HL-60 (cell line): ENCODE measurements around the gene MGAT5.

Experiments used
- DNase-seq, 2 experiments: peaks; one replicate each; pipeline ENCODE4 v3.0.0-alpha.2; 2010 to 2020; ENCODE audit warnings: low read depth in 1 of 2, low spot score in 1 of 2
- H3K27ac ChIP-seq: fragments of 250-450 bp; sonication (Bioruptor Pico); replicated peaks from 2 replicates; pipeline ENCODE4 v1.5.1; 2020; ENCODE audit warnings: mild to moderate bottlenecking, moderate library complexity
- H3K27me3 ChIP-seq: fragments of 250-450 bp; sonication (Bioruptor Pico); 2 replicates; pipeline ENCODE4 v1.5.1; 2021; ENCODE audit warnings: mild to moderate bottlenecking, moderate library complexity; ENCODE audit not compliant: insufficient read depth, poor library complexity, severe bottlenecking
- H3K4me3 ChIP-seq: replicated peaks from 2 replicates; pipeline ENCODE4 v1.5.1; 2011; ENCODE audit warnings: mild to moderate bottlenecking, control low read depth, low read length; ENCODE audit not compliant: insufficient read depth
- CTCF ChIP-seq: IDR thresholded peaks from one replicate; pipeline ENCODE4 v1.5.1; 2011; ENCODE audit warnings: low read length, control low read depth, inconsistent platforms; ENCODE audit not compliant: insufficient read depth
- GABPA ChIP-seq: IDR thresholded peaks from 2 replicates; pipeline ENCODE4 v1.6.1; 2012; ENCODE audit warnings: low read depth
- POLR2AphosphoS5 ChIP-seq: IDR thresholded peaks from 2 replicates; pipeline ENCODE4 v1.6.1; 2012; ENCODE audit warnings: low read depth
- REST ChIP-seq: IDR thresholded peaks from 2 replicates; pipeline ENCODE4 v1.6.1; 2012; ENCODE audit warnings: low read depth; ENCODE audit not compliant: insufficient replicate concordance
- SPI1 ChIP-seq: IDR thresholded peaks from 2 replicates; pipeline ENCODE4 v1.6.1; 2012; ENCODE audit warnings: low read depth, mild to moderate bottlenecking, borderline replicate concordance

Gene MGAT5

GRCh38 chr2:134429886-134430285 lies 176.0 kb downstream of the MGAT5 start:
- Histone ChIP-seq H3K4me3 (no peak overlapping the region), H3K27ac (0 out of 2 replicates have a peak overlapping the region, but pooled peaks have one; percentile 12), H3K27me3 (no peaks in the 10 kb centered on the region)
- no peak for TF ChIP-seq CTCF
- TF ChIP-seq REST: no peak
- no peak for TF ChIP-seq POLR2AphosphoS5
- no peak for TF ChIP-seq SPI1
- TF ChIP-seq GABPA: no peak
- peak; percentile 39 to 41 for DNase-seq

- TF ChIP-seq CTCF (no peak), GABPA (no peak), SPI1 (no peak), POLR2AphosphoS5 (no peak), REST (no peak)
- H3K27me3 ChIP-seq: no peaks in the 10 kb centered on the region
- H3K27ac ChIP-seq: no peak overlapping the region
- H3K4me3 ChIP-seq: no peak overlapping the region
- DNase-seq: no peak
Measured at GRCh38 chr2:134431838-134432434, 178.1 kb downstream of the MGAT5 start.

GRCh38 chr2:134432435-134432883 lies 178.6 kb downstream of the MGAT5 start:
- H3K4me3 ChIP-seq: no peak overlapping the region
- H3K27me3 ChIP-seq: no peaks in the 10 kb centered on the region
- no peak overlapping the region for H3K27ac ChIP-seq
- no peak for TF ChIP-seq REST
- DNase-seq: no peak
